Large intestine (tissue), 3 donors: Measurements from ENCODE around the gene G6PD. TPM values are rescaled to one million over a fixed set of nuclear protein-coding genes. Genes with fewer than 3 reads are reported as not detected.
"Not testable (repeated sequence)": the region's sequence is repeated elsewhere in the genome, so short reads cannot be mapped to it uniquely, and the experiment has no call there.

Source experiments
- DNase-seq, 2 donors: peaks; one replicate each; pipeline versions ENCODE4 v3.0.0 to v3.0.0-alpha.2; 2013
- H3K27ac ChIP-seq: one replicate; pipeline ENCODE4 v1.5.1; 2013; ENCODE audit warnings: low read length
- H3K27me3 ChIP-seq: 2 replicates; pipeline ENCODE4 v1.6.1; 2013; ENCODE audit warnings: low read length; ENCODE audit not compliant: control insufficient read depth, insufficient read depth
- H3K36me3 ChIP-seq: 2 replicates; pipeline ENCODE4 v1.6.1; 2013; ENCODE audit warnings: low read length; ENCODE audit not compliant: control insufficient read depth, insufficient read depth
- H3K4me1 ChIP-seq: one replicate; pipeline ENCODE4 v1.6.1; 2013; ENCODE audit warnings: low read length; ENCODE audit not compliant: control insufficient read depth, insufficient read depth
- H3K4me3 ChIP-seq: one replicate; pipeline ENCODE4 v1.5.1; 2013; ENCODE audit warnings: low read length
- H3K9me3 ChIP-seq: one replicate; pipeline ENCODE4 v1.6.1; 2013; ENCODE audit warnings: mild to moderate bottlenecking, low read depth, low read length, moderate library complexity; ENCODE audit not compliant: control insufficient read depth
- WGBS: methylation state at CpG from one replicate; pipeline ENCODE4 v1.1.5; 2013; ENCODE audit warnings: low lambda C conversion rate; ENCODE audit not compliant: insufficient coverage; 5-methylcytosine and 5-hydroxymethylcytosine counted together
- polyA plus RNA-seq: library from polyadenylated mRNA; unstranded; fragments of 120-200 nt; gene quantifications from one replicate; pipeline ENCODE4 v1.2.1, GENCODE V29; 2013

Gene G6PD
- polyA plus RNA-seq, 1 donor = 16.8 TPM

GRCh38 chrX:154545673-154546274, 872 bp downstream of the G6PD start:
- Histone ChIP-seq H3K9me3 (no peaks in the 10 kb centered on the region), H3K27ac (no peak overlapping the region), H3K4me3 (no peak overlapping the region), H3K36me3 (no peaks in the 10 kb centered on the region), H3K4me1 (no peaks in the 10 kb centered on the region), H3K27me3 (no peaks in the 10 kb centered on the region)
- no peak for DNase-seq
- no CpG with 5 or more reads among the region's 17 CpGs for WGBS

- no peaks in the 10 kb centered on the region for H3K4me1 ChIP-seq
- DNase-seq = no peak
- H3K36me3 ChIP-seq = no peaks in the 10 kb centered on the region
- no peak overlapping the region for H3K27ac ChIP-seq
- H3K27me3 ChIP-seq = no peaks in the 10 kb centered on the region
- no CpG with 5 or more reads among the region's 20 CpGs for WGBS
- no peaks in the 10 kb centered on the region for H3K9me3 ChIP-seq
- no peak overlapping the region for H3K4me3 ChIP-seq
These were observed 3.8 kb downstream of the G6PD start for GRCh38 chrX:154542723-154543424.

DNA sequence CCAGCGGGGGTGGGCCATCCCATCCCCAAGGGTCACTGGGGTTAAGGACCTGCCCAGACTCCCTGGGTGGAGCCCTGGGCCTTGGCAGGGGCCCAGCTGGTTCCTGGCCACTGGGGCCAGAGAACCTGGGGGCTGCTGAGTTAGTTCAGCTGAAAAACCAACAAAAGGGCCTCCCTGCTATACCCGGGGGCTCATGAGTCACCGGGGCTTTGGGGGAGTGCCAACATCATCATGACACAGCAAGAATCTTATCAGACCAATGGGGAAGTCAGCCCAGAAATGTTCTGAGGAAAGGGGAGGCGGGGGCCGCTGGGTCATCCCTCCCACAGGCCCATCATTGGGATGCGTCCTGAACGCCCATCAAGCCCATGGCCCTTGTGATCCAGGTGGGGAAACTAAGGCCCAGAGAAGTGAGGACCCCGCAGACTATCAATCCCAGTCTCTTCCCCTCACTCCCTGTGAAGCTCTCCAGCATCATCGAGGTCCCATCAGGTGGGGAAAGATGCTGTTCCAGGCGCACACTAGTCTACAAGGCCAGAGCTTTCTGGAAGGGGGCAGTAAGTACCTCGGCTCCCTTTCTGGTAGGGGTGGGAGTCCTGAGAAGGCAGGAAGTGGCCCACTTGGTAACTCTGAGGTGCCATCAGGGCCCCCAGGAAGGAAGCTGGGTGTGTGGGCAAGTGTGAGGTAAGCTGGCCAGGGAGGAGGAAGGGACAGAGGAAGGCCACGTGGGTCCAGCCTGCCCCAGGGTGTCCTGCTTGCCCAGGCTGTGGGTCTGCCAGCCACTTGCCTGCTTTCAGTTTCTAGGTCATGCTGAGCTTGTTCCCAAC, 4.5 kb downstream of the G6PD start:
- no peak for DNase-seq
- H3K4me1 ChIP-seq = no peaks in the 10 kb centered on the region
- no peaks in the 10 kb centered on the region for H3K9me3 ChIP-seq
- H3K4me3 ChIP-seq = no peak overlapping the region
- no peak overlapping the region for H3K27ac ChIP-seq
- H3K27me3 ChIP-seq = no peaks in the 10 kb centered on the region
- no peaks in the 10 kb centered on the region for H3K36me3 ChIP-seq
- no CpG with 5 or more reads among the region's 12 CpGs for WGBS

GRCh38 chrX:154541589-154541895, 5.1 kb downstream of the G6PD start:
- Histone ChIP-seq H3K4me3 (no peak overlapping the region), H3K4me1 (no peaks in the 10 kb centered on the region), H3K9me3 (no peaks in the 10 kb centered on the region), H3K36me3 (no peaks in the 10 kb centered on the region), H3K27ac (no peak overlapping the region), H3K27me3 (no peaks in the 10 kb centered on the region)
- no CpG with 5 or more reads among the region's 5 CpGs for WGBS
- no peak for DNase-seq

GRCh38 chrX:154540897-154541535, 5.6 kb downstream of the G6PD start:
- Histone ChIP-seq H3K9me3 (no peaks in the 10 kb centered on the region), H3K4me3 (no peak overlapping the region), H3K27me3 (no peaks in the 10 kb centered on the region), H3K4me1 (no peaks in the 10 kb centered on the region), H3K27ac (no peak overlapping the region), H3K36me3 (peaks cover under 1% of the 10 kb centered on the region)
- WGBS = no CpG with 5 or more reads among the region's 19 CpGs
- no peak for DNase-seq

- not testable (repeated sequence) for H3K27ac ChIP-seq, H3K4me3 ChIP-seq, DNase-seq, H3K9me3 ChIP-seq, H3K4me1 ChIP-seq, H3K27me3 ChIP-seq, H3K36me3 ChIP-seq
- WGBS = no CpG with 5 or more reads among the region's 7 CpGs
These were observed 6.3 kb downstream of the G6PD start for GRCh38 chrX:154540365-154540764.

DNA sequence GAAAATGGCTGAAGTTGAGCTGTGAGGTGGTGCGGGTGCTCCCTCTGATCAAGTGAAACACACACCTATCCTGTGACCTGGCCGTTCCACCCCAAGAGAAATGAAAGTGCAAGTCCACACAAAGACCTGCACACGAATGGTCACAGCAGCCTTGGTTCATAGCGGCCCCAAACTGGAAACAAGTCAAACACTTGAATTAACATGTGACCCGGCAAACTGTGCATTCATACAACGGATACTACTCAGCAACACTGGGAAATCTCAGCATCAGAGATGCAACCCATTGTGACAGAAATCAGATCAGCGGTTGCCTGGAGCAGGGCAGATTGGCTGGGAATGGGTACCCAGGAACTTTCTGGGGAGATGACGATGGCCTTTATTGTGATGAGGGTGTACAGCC, 7.6 kb downstream of the G6PD start:
- no peak overlapping the region for H3K4me3 ChIP-seq
- no peak overlapping the region for H3K27ac ChIP-seq
- H3K4me1 ChIP-seq = peaks cover 5% of the 10 kb centered on the region
- DNase-seq = no peak
- no peaks in the 10 kb centered on the region for H3K27me3 ChIP-seq
- WGBS = no CpG with 5 or more reads among the region's 8 CpGs
- no peaks in the 10 kb centered on the region for H3K9me3 ChIP-seq
- peaks cover 11% of the 10 kb centered on the region for H3K36me3 ChIP-seq

- Histone ChIP-seq H3K9me3 (no peaks in the 10 kb centered on the region), H3K4me3 (no peak overlapping the region), H3K27ac (no peak overlapping the region), H3K4me1 (peaks cover 9% of the 10 kb centered on the region), H3K36me3 (peaks cover 26% of the 10 kb centered on the region), H3K27me3 (no peaks in the 10 kb centered on the region)
- no peak for DNase-seq
- no CpG with 5 or more reads among the region's 9 CpGs for WGBS
These were observed 10.8 kb downstream of the G6PD start for GRCh38 chrX:154535892-154536291.

DNA sequence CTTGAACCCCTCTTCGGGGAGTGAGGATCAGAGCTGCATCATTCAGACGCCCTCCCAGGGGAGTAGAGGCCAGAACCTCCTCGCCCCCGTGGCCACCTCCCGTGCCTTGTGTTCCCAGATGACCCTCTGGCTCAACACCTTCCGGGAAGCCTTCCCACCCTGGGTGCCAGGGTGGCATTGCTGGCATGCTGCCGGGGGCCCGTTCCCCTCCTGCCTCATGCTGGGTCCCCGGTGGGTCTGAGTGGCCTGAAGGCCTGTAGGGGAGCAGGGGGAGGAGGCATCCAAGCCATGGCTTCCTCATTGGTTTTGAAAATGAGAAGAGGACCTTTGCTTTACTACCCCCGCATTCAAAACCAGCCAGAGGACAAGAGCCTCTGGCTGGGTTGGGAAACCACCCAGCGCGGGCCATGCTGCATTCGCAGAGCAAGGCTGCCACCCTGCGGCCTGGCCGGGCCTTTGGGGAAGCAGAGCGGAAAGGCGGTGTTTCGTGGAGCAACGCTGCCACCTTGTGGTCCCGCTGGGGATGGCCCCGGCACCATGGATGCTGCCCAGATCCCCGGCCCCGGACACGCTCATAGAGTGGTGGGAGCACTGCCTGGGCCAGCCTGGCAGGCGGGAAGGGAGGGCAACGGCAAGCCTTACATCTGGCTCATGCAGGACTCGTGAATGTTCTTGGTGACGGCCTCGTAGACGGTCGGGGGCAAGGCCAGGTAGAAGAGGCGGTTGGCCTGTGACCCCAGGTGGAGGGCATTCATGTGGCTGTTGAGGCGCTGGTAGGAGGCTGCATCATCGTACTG, 11.9 kb downstream of the G6PD start:
- peak; percentile 62 to 80 for DNase-seq
- H3K4me1 ChIP-seq = peaks cover 9% of the 10 kb centered on the region
- WGBS = no CpG with 5 or more reads among the region's 34 CpGs
- H3K9me3 ChIP-seq = no peaks in the 10 kb centered on the region
- no peak overlapping the region for H3K4me3 ChIP-seq
- peaks cover 26% of the 10 kb centered on the region for H3K36me3 ChIP-seq
- no peaks in the 10 kb centered on the region for H3K27me3 ChIP-seq
- no peak overlapping the region for H3K27ac ChIP-seq

DNA sequence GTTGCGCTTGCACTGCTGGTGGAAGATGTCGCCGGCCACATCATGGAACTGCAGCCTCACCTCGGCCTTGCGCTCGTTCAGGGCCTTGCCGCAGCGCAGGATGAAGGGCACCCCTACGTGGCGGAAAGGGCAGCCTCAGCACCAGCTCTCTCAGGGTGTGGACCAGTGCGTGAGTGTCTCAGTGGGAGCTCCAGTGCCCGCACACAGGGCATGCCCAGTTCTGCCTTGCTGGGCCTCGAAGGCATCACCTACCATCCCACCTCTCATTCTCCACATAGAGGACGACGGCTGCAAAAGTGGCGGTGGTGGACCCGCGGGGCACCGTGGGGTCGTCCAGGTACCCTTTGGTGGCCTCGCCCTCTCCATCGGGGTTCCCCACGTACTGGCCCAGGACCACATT, 14.0 kb downstream of the G6PD start:
- no CpG with 5 or more reads among the region's 23 CpGs for WGBS
- Histone ChIP-seq H3K9me3 (no peaks in the 10 kb centered on the region), H3K27me3 (no peaks in the 10 kb centered on the region), H3K27ac (no peak overlapping the region), H3K4me3 (no peak overlapping the region), H3K4me1 (peaks cover 9% of the 10 kb centered on the region), H3K36me3 (peaks cover 26% of the 10 kb centered on the region)
- DNase-seq = no peak
